GM12878 (cell line): ENCODE measurements around the gene MRPS18B. TPM values are rescaled to one million over a fixed set of nuclear protein-coding genes. Genes with fewer than 3 reads are reported as not detected.
A peak's percentile ranks its signal among the peaks of the same experiment; 100 is the strongest.

Experiments used
- ATAC-seq: fragments of 200-7000 bp; cut with Tn5 transposase; 3 replicates; pipeline ENCODE4 v1.9.1; 2020; ENCODE audit warnings: mild to moderate bottlenecking, moderate library complexity
- BruUV-seq: library from RNA; stranded (reverse); fragments of 400-500 nt; replicated peaks from 2 replicates; lab custom pipeline; 2021; lab: Mats Ljungman, UMichigan
- CTCF ChIA-PET: fragments of 300-600 bp; sonication (Branson Sonifier 250); formaldehyde crosslinking; extraction: SDS; loops from one replicate; lab custom pipeline; 2021; ENCODE audit warnings: inconsistent platforms; lab: Yijun Ruan, JAX
- POLR2A ChIA-PET: fragments of 350-600 bp; formaldehyde crosslinking; extraction: SDS; loops from one replicate; lab custom pipeline; 2021; ENCODE audit warnings: inconsistent platforms; lab: Charles Lee
- RAD21 ChIA-PET: fragments of 300-600 bp; sonication (Branson Sonifier 250); formaldehyde crosslinking; loops from one replicate; lab custom pipeline; 2023; ENCODE audit warnings: antibody characterized with exemption; ENCODE audit not compliant: unreplicated experiment; lab: Charles Lee
- SMC1A ChIA-PET: fragments of 300-600 bp; sonication (Branson Sonifier 250); formaldehyde crosslinking; loops from one replicate; lab custom pipeline; 2023; ENCODE audit not compliant: unreplicated experiment, uncharacterized antibody; lab: Charles Lee
- DNase-seq: peaks from one replicate; pipeline ENCODE4 v3.0.0-alpha.2; 2011; ENCODE audit warnings: low read depth, low spot score
- FAIRE-seq: peaks from 3 replicates; lab custom pipeline; 2011; peaks lifted over from hg19 to GRCh38; lab: Jason Lieb, UNC
- H2AFZ ChIP-seq: 2 replicates; pipeline ENCODE4 v1.6.0; 2011; ENCODE audit warnings: low read depth, low read length, control low read depth; ENCODE audit not compliant: control insufficient read depth
- H3K27ac ChIP-seq: 2 replicates; pipeline ENCODE4 v1.5.1; 2011; ENCODE audit warnings: control low read depth; ENCODE audit not compliant: control insufficient read depth, insufficient read depth
- H3K27me3 ChIP-seq, 2 experiments: replicated peaks in 1 of 2; 2 replicates each; pipeline versions ENCODE4 v1.6.0 to v1.6.1; 2011; ENCODE audit warnings: low read length in 1 of 2; ENCODE audit not compliant: control insufficient read depth in 2 of 2, insufficient read depth in 2 of 2
- H3K36me3 ChIP-seq, 2 experiments: 2 replicates each; pipeline ENCODE4 v1.5.1; 2011; ENCODE audit warnings: low read length in 1 of 2; ENCODE audit not compliant: control insufficient read depth in 2 of 2, insufficient read depth in 2 of 2
- H3K4me1 ChIP-seq: 2 replicates; pipeline ENCODE4 v1.6.1; 2011; ENCODE audit warnings: mild to moderate bottlenecking, low read length, moderate library complexity, mixed read lengths; ENCODE audit not compliant: control insufficient read depth, insufficient read depth
- H3K4me2 ChIP-seq: 2 replicates; pipeline ENCODE4 v1.6.0; 2011; ENCODE audit warnings: control low read depth; ENCODE audit not compliant: control insufficient read depth, insufficient read depth
- H3K4me3 ChIP-seq: fragments of 200-600 bp; sonication (generic); 2 replicates; pipeline ENCODE4 v1.5.1; 2016
- H3K79me2 ChIP-seq: 2 replicates; pipeline ENCODE4 v1.6.0; 2011; ENCODE audit warnings: low read length; ENCODE audit not compliant: control insufficient read depth, insufficient read depth
- H3K9ac ChIP-seq: 2 replicates; pipeline ENCODE4 v1.8.0; 2011; ENCODE audit warnings: low read length, control low read depth, mixed read lengths; ENCODE audit not compliant: control insufficient read depth, insufficient read depth
- H3K9me3 ChIP-seq: replicated peaks from 3 replicates; pipeline ENCODE4 v1.5.1; 2011; ENCODE audit warnings: mild to moderate bottlenecking, low read length; ENCODE audit not compliant: control insufficient read depth, insufficient read depth
- H4K20me1 ChIP-seq: 2 replicates; pipeline ENCODE4 v1.6.0; 2011; ENCODE audit not compliant: control insufficient read depth, insufficient read depth
- ASH2L ChIP-seq: fragments of 300-600, 200-600 bp; sonication (generic); IDR thresholded peaks from 2 replicates; pipeline ENCODE4 v1.6.1; 2017; ENCODE audit warnings: low read depth, mild to moderate bottlenecking, borderline replicate concordance
- BACH1 ChIP-seq: fragments of 450-650 bp; IDR thresholded peaks from 2 replicates; pipeline ENCODE4 v1.6.1; 2017; ENCODE audit warnings: mild to moderate bottlenecking, borderline replicate concordance
- BMI1 ChIP-seq: fragments of 450-650 bp; IDR thresholded peaks from 2 replicates; pipeline ENCODE4 v1.6.1; 2016; ENCODE audit warnings: mild to moderate bottlenecking, moderate library complexity, borderline replicate concordance
- FOS ChIP-seq: IDR thresholded peaks from 3 replicates; pipeline ENCODE4 v1.6.1; 2011; ENCODE audit warnings: borderline replicate concordance; ENCODE audit not compliant: insufficient read length; ENCODE audit errors: extremely low read depth
- FOXM1 ChIP-seq: IDR thresholded peaks from 2 replicates; pipeline ENCODE4 v1.6.1; 2012; ENCODE audit warnings: low read depth, mild to moderate bottlenecking, inconsistent platforms, low read length, moderate library complexity
- HDGF ChIP-seq: fragments of 450-650 bp; IDR thresholded peaks from 2 replicates; pipeline ENCODE4 v1.6.1; 2016; ENCODE audit warnings: antibody characterized with exemption
- KAT2A ChIP-seq: conservative IDR thresholded peaks from 2 replicates; pipeline ENCODE4 v1.6.1; 2011; ENCODE audit warnings: low read depth, low read length; ENCODE audit not compliant: control insufficient read depth
- MTA3 ChIP-seq: IDR thresholded peaks from 2 replicates; pipeline ENCODE4 v1.6.1; 2012; ENCODE audit warnings: low read length, inconsistent platforms, borderline replicate concordance
- MYC ChIP-seq: IDR thresholded peaks from 2 replicates; pipeline ENCODE4 v1.6.1; 2011; ENCODE audit warnings: mild to moderate bottlenecking, low read length, moderate library complexity, inconsistent platforms; ENCODE audit not compliant: insufficient read depth, insufficient replicate concordance, insufficient read length, severe bottlenecking
- POLR2A ChIP-seq: IDR thresholded peaks from 2 replicates; pipeline ENCODE4 v1.6.1; 2011; ENCODE audit warnings: low read depth, mild to moderate bottlenecking, low read length
- POLR2AphosphoS2 ChIP-seq: IDR thresholded peaks from 2 replicates; pipeline ENCODE4 v1.6.1; 2011; ENCODE audit warnings: low read depth, mild to moderate bottlenecking, low read length, improper control_type of control experiment, moderate library complexity
- POLR2AphosphoS5 ChIP-seq: IDR thresholded peaks from 2 replicates; pipeline ENCODE4 v1.6.1; 2011; ENCODE audit warnings: mild to moderate bottlenecking, low read length, inconsistent platforms
- POU2F2 ChIP-seq: IDR thresholded peaks from 3 replicates; pipeline ENCODE4 v1.6.1; 2011; ENCODE audit warnings: low read depth, mild to moderate bottlenecking, low read length, borderline replicate concordance
- RCOR1 ChIP-seq: conservative IDR thresholded peaks from 2 replicates; pipeline ENCODE4 v1.6.1; 2012; ENCODE audit warnings: low read depth, low read length, improper control_type of control experiment
- SMAD5 ChIP-seq: IDR thresholded peaks from 2 replicates; pipeline ENCODE4 v1.6.1; 2016; ENCODE audit warnings: antibody characterized with exemption, low read depth
- TARDBP ChIP-seq: IDR thresholded peaks from 2 replicates; pipeline ENCODE4 v1.6.1; 2016; ENCODE audit warnings: borderline replicate concordance
- TCF7 ChIP-seq: IDR thresholded peaks from 2 replicates; pipeline ENCODE4 v1.6.1; 2014; ENCODE audit warnings: antibody characterized with exemption, borderline replicate concordance
- WGBS: methylation state at CpG from one replicate; pipeline ENCODE4 v1.1.6; 2016; ENCODE audit warnings: low lambda C conversion rate; ENCODE audit not compliant: insufficient replicate concordance, insufficient coverage; ENCODE audit errors: missing lambda C conversion rate; 5-methylcytosine and 5-hydroxymethylcytosine counted together
- in situ Hi-C: fragments of 300-500 bp; cut with MboI; formaldehyde crosslinking; loops from 9 replicates; pipeline ENCODE4 v1.14.3; 2018; ENCODE audit warnings: mixed read lengths
- intact Hi-C: fragments of 100-400 bp; cut with micrococcal nuclease; formaldehyde crosslinking; loops from one replicate; pipeline ENCODE4 v1.14.2; 2022; ENCODE audit not compliant: unreplicated experiment
- polyA plus RNA-seq, 11 experiments: library from polyadenylated mRNA; depleted of rRNA in 4 of 11; unstranded in 6 of 11; stranded (reverse) in 5 of 11; fragments of >200 nt; fragmentation: Nextera tagmentation in 4 of 11; fragmentation: Illumina TruSeq in 1 of 11; extraction: Ambion mirVana in 4 of 11; extraction: Trizol in 1 of 11; gene quantifications; 1 replicate in 1 of 11; 2 replicates in 10 of 11; pipeline versions ENCODE4 v1.2.1 to v1.2.3, GENCODE V29; 2011 to 2016; ENCODE audit warnings: inconsistent platforms in 2 of 11, missing spikeins in 2 of 11, low read depth in 1 of 11
- total RNA-seq, 4 experiments: library from RNA; depleted of rRNA in 3 of 4; stranded (reverse); fragments of >200 nt in 3 of 4; fragmentation: Illumina TruSeq in 1 of 4; extraction: Trizol in 1 of 4; gene quantifications; 2 replicates each; pipeline versions ENCODE4 v1.2.1 to v1.2.3, GENCODE V29; 2013 to 2021

MRPS18B gene
- total and polyA plus RNA-seq, 10 of the 15 experiments (the other 5 are each of a cell fraction or from before 2014, with no cell fraction given), result 80.9 to 259 (median 140) TPM

DNA sequence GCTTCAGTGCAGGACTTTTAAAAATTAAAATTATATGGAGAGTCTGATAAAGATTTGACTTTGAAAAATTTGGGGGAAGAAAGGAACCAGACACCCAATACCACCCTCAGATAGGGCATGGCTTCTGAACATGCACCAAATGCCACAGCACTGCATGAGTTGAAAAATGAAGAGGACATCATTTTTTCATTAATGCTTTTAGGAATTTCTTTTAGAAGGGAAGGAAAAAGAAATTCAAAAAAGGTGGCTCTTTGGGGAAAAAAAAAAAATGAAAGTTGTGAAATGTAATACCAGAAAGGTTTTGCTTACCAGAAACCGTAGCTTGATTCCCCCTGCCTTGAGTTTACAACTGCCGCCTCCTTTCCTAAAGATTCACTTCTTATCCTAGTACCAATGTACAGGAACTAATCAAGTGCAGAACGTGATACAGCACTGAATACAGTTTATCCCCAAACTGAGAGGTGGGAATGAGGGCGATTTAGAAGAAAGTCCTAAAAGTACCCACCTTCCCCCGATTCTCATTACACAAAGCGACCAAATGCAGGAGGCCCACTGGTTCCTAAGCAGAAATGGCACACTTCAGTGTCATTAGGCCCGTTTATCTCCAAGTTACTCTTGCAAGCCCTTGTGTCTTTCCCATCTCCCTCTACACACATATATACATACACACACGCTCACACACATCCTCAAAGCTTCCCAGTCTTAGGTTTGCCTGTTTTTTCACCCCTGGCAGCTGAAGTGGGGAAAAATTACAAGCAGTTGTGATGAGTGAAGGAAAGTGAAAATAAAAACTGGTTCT is 3.4 kb upstream of the MRPS18B start:
- BruUV-seq, result no TSS peak
- peaks cover 56% of the 10 kb centered on the region for H3K79me2 ChIP-seq
- peaks cover 3% of the 10 kb centered on the region for H3K4me1 ChIP-seq
- FAIRE-seq (no peak), DNase-seq (no peak), ATAC-seq (no peak)
- peak overlapping the region; percentile 100 for H3K9ac ChIP-seq
- peak overlapping the region; percentile 58 for H3K4me3 ChIP-seq
- peak overlapping the region; percentile 45 for H3K27ac ChIP-seq
- no peaks in the 10 kb centered on the region for H3K27me3 ChIP-seq
- H3K36me3 ChIP-seq, result peaks cover 1 to 38% of the 10 kb centered on the region in 2 experiments
- no peak overlapping the region for H2AFZ ChIP-seq
- WGBS, result 41% methylated on average over 8 of the region's 8 CpGs
- ChIA-PET SMC1A (interaction anchor here (0.7 to 3.5 kb wide), 23 partner anchors 14 to 299 kb away, joined by 3 to 19 read pairs (median 4); partner anchors contain the start of genes PRR3 and VARS2), RAD21 (interaction anchor here (0.7 to 2.4 kb wide), 14 partner anchors 16 to 299 kb away, joined by 3 to 8 read pairs (median 4); partner anchors contain the start of genes ABCF1, DDR1 and VARS2), POLR2A (interaction anchor here (0.5 to 3.1 kb wide), 40 partner anchors 7 to 1989 kb away, joined by 3 to 16 read pairs (median 5); partner anchors contain the start of genes ABCF1, GNL1, MDC1 and MUC21), CTCF (interaction anchor here (0.7 to 4.2 kb wide), 21 partner anchors 14 to 881 kb away, joined by 3 to 41 read pairs (median 6); partner anchors contain the start of genes ABCF1 and DHX16)
- H4K20me1 ChIP-seq, result 0 out of 2 replicates have a peak, but pooled peaks cover 6% of the 10 kb centered on the region
- intact Hi-C loops, result no loop called here
- H3K4me2 ChIP-seq, result peak overlapping the region; percentile 87
- TF ChIP-seq FOXM1 (peak; percentile 24; the same call in 1 of the 2 replicates), MYC (no peak), BACH1 (peak; percentile 75), POU2F2 (peak; percentile 63; the same call in 2 of the 3 replicates), POLR2AphosphoS5 (peak; percentile 72), POLR2AphosphoS2 (peak; percentile 21; the same call in 1 of the 2 replicates), POLR2A (peak; percentile 74), KAT2A (no peak), TARDBP (peak; percentile 70; the same call in 1 of the 2 replicates), BMI1 (peak; percentile 49; the same call in 1 of the 2 replicates), ASH2L (no peak), HDGF (0 out of 2 replicates have a peak, but pooled peaks have one; percentile 12), MTA3 (peak; percentile 41), RCOR1 (0 out of 2 replicates have a peak, but pooled peaks have one; percentile 61), TCF7 (0 out of 2 replicates have a peak, but pooled peaks have one; percentile 9), FOS (no peak), SMAD5 (peak; percentile 62; the same call in 1 of the 2 replicates)
- H3K9me3 ChIP-seq, result no peaks in the 10 kb centered on the region; the same call in 2 of the 3 replicates
- in situ Hi-C loops, result no loop called here
